Liver (tissue), 3 donors: ENCODE measurements around the gene IMPG1.

Source experiments
- ATF3 ChIP-seq: IDR thresholded peaks from 2 replicates; pipeline ENCODE4 v1.6.1; 2016; ENCODE audit warnings: antibody characterized with exemption
- CTCF ChIP-seq: fragments of 150-350 bp; IDR thresholded peaks from 2 replicates; pipeline ENCODE4 v1.5.1; 2017; ENCODE audit warnings: improper control_type of control experiment, low read depth, low read length; ENCODE audit not compliant: missing input control
- HNF4G ChIP-seq: IDR thresholded peaks from 2 replicates; pipeline ENCODE4 v1.6.1; 2016; ENCODE audit warnings: antibody characterized with exemption
- SP1 ChIP-seq: IDR thresholded peaks from 2 replicates; pipeline ENCODE4 v1.6.1; 2018; ENCODE audit warnings: antibody characterized with exemption, mild to moderate bottlenecking
- TAF1 ChIP-seq: conservative IDR thresholded peaks from 2 replicates; pipeline ENCODE4 v1.6.1; 2016; ENCODE audit warnings: antibody characterized with exemption, mild to moderate bottlenecking
- YY1 ChIP-seq: IDR thresholded peaks from 2 replicates; pipeline ENCODE4 v1.6.1; 2016; ENCODE audit warnings: antibody characterized with exemption, mild to moderate bottlenecking
- donor health status: healthy.
- donor health status: healthy.

GRCh38 chr6:75970093-75970492 lies 102.4 kb downstream of the IMPG1 start:
- no peak for TF ChIP-seq YY1
- no peak for TF ChIP-seq CTCF
- TF ChIP-seq ATF3: no peak
- no peak for TF ChIP-seq SP1
- TF ChIP-seq HNF4G: no peak
- TF ChIP-seq TAF1: no peak
